CD4-positive, CD25-positive, alpha-beta regulatory T cell (primary cell): ENCODE data around the gene GRIK3. TPM values are rescaled to one million over a fixed set of nuclear protein-coding genes. Genes with fewer than 3 reads are reported as not detected.

Source experiments
- ATAC-seq, 2 donors: fragments of 150-1000 bp; cut with Tn5 transposase; one replicate each; pipeline ENCODE4 v1.10.0; 2021; ENCODE audit warnings: low read depth in 2 of 2, moderate number of reproducible peaks in 2 of 2, moderate library complexity in 1 of 2
- DNase-seq, 3 donors: peaks; one replicate each; pipeline versions ENCODE4 v3.0.0 to v3.0.0-alpha.2; 2012 to 2022; ENCODE audit warnings: mixed read lengths in 1 of 3
- H3K27ac ChIP-seq: one replicate; pipeline ENCODE4 v1.7.0; 2013; ENCODE audit warnings: mild to moderate bottlenecking, low read length; ENCODE audit not compliant: insufficient read depth, poor library complexity, severe bottlenecking
- H3K27me3 ChIP-seq: one replicate; pipeline ENCODE4 v1.7.0; 2013; ENCODE audit warnings: low read length; ENCODE audit not compliant: control insufficient read depth, insufficient read depth
- H3K36me3 ChIP-seq: one replicate; pipeline ENCODE4 v1.7.0; 2013; ENCODE audit warnings: mild to moderate bottlenecking, low read length, moderate library complexity; ENCODE audit not compliant: control insufficient read depth, insufficient read depth
- H3K4me1 ChIP-seq: 2 replicates; pipeline ENCODE4 v1.7.0; 2013; ENCODE audit warnings: mild to moderate bottlenecking, low read length; ENCODE audit not compliant: insufficient read depth, control insufficient read depth, poor library complexity, severe bottlenecking
- H3K4me3 ChIP-seq: one replicate; pipeline ENCODE4 v1.7.0; 2013; ENCODE audit warnings: low read depth, mild to moderate bottlenecking, low read length, moderate library complexity
- H3K9me3 ChIP-seq, 2 experiments: 1 replicate in 1 of 2; 2 replicates in 1 of 2; pipeline ENCODE4 v1.7.0; 2013; ENCODE audit warnings: low read length in 2 of 2, mild to moderate bottlenecking in 1 of 2, moderate library complexity in 1 of 2; ENCODE audit not compliant: control insufficient read depth in 2 of 2
- H3K27ac Mint-ChIP-seq, 3 donors: one replicate each; pipeline ENCODE4 v1.8.0; 2020 to 2022; ENCODE audit warnings: mild to moderate bottlenecking in 3 of 3, mixed read lengths in 3 of 3, moderate library complexity in 2 of 3
- H3K27me3 Mint-ChIP-seq: one replicate; pipeline ENCODE4 v1.8.0; 2022; ENCODE audit warnings: mild to moderate bottlenecking, mixed read lengths
- H3K36me3 Mint-ChIP-seq: one replicate; pipeline ENCODE4 v1.8.0; 2020; ENCODE audit warnings: mixed read lengths
- H3K4me1 Mint-ChIP-seq, 4 donors: one replicate each; pipeline ENCODE4 v1.8.0; 2020 to 2022; ENCODE audit warnings: mixed read lengths in 4 of 4, mild to moderate bottlenecking in 1 of 4
- H3K4me3 Mint-ChIP-seq, 4 donors: one replicate each; pipeline ENCODE4 v1.8.0; 2020 to 2022; ENCODE audit warnings: mild to moderate bottlenecking in 4 of 4, mixed read lengths in 4 of 4, moderate library complexity in 3 of 4
- H3K9me3 Mint-ChIP-seq, 7 donors: one replicate each; pipeline ENCODE4 v1.8.0; 2020 to 2022; ENCODE audit warnings: mixed read lengths in 7 of 7, mild to moderate bottlenecking in 3 of 7, moderate library complexity in 2 of 7
- polyA plus RNA-seq, 4 donors: library from polyadenylated mRNA; unstranded; fragments of 300-500 nt; fragmentation: Illumina TruSeq; gene quantifications; one replicate each; pipeline ENCODE4 v1.2.3, GENCODE V29; 2021
- total RNA-seq: library from RNA; stranded (reverse); gene quantifications from one replicate; pipeline ENCODE4 v1.2.3, GENCODE V29; 2022

The GRIK3 gene
- total and polyA plus RNA-seq, 5 donors from 2014 or later, result not detected

DNA sequence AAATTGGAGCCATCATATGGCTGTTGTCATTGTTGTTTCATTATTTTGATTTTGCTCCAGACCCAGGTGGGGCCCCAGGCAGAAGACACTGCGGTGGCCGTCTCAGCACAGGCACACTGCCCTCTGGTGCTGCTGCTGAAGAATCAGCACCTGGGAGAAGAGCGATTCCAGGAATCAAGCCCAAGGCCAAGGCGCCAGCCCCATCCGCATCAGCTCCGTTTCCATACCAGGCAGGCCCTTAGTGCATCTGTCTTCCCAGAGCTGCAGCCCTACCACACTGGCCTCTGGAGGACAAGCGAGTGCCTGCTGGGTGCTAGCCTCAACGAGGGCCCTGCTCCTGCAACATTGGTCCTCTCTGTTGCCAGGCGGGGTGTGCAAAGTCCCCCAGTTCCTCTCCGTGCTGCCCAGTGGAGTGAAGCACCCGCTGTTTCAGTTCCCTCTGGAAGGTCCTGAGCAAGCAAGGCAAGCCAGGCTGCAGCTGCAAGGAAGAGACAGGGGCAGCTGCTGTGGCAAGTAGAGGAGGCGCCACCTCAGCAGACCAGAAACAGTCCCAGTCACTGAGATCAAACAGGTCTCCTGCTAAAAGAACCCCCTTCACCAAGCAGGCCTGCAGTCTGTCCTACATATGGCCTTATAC lies 5.2 kb downstream of the GRIK3 start:
- H3K36me3 Mint-ChIP-seq, result no peaks in the 10 kb centered on the region

GRCh38 chr1:37021502-37021901 lies 12.8 kb downstream of the GRIK3 start:
- DNase-seq (no peak), ATAC-seq (no peak)
- no peak overlapping the region for H3K27ac ChIP-seq
- no peaks in the 10 kb centered on the region for H3K9me3 ChIP-seq
- Mint-ChIP-seq H3K9me3 (peaks cover 0 to 6% (median 0%) of the 10 kb centered on the region in 7 donors), H3K4me3 (no peak overlapping the region), H3K27ac (no peak overlapping the region), H3K4me1 (no peaks in the 10 kb centered on the region), H3K27me3 (no peaks in the 10 kb centered on the region), H3K36me3 (no peaks in the 10 kb centered on the region)
- H3K36me3 ChIP-seq, result no peaks in the 10 kb centered on the region
- H3K27me3 ChIP-seq, result no peaks in the 10 kb centered on the region
- H3K4me3 ChIP-seq, result no peak overlapping the region
- no peaks in the 10 kb centered on the region for H3K4me1 ChIP-seq

More for the DNA sequence above, 5.2 kb downstream of the GRIK3 start:
- no peaks in the 10 kb centered on the region for H3K4me1 ChIP-seq
- DNase-seq, result no peak
- no peak for ATAC-seq
- H3K27ac Mint-ChIP-seq, result no peak overlapping the region
- H3K27me3 Mint-ChIP-seq, result peaks cover 36% of the 10 kb centered on the region
- H3K4me1 Mint-ChIP-seq, result no peaks in the 10 kb centered on the region
- H3K9me3 ChIP-seq, result no peaks in the 10 kb centered on the region
- peaks cover 8% of the 10 kb centered on the region for H3K27me3 ChIP-seq
- no peak overlapping the region for H3K4me3 ChIP-seq
- H3K4me3 Mint-ChIP-seq, result no peak overlapping the region
- H3K9me3 Mint-ChIP-seq, result peaks cover 0 to 2% (median 0%) of the 10 kb centered on the region in 7 donors
- H3K27ac ChIP-seq, result no peak overlapping the region
- no peaks in the 10 kb centered on the region for H3K36me3 ChIP-seq

DNA sequence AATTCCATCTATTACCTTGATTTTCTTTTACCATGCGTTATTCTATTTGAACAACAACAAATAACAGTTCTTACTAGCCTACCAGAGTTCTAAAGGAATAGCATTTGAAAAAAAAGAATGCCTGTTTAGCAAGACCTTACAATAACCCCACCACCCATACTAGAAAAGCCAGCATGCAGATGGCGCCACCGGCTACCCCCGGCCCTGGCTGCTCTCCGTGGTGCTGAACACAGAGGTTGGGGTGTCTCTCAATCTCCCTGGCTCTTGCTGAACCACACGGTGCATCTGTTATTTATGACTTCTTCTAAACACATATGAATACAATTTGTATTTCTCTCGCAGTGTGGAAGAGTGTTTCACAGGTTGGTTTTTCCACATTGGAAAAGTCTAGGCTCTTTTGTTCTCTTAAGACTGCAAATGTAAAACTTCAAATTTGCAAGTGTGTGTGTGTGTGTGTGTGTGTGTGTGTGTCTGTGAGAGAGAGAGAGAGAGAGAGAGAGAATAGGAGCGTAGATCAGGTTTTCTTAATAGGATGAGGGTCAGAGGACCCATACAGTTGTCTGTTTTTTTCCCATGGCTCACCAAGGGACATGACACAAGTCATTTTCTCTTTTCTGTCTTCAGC lies 13.6 kb downstream of the GRIK3 start:
- Mint-ChIP-seq H3K4me1 (no peaks in the 10 kb centered on the region), H3K27me3 (no peaks in the 10 kb centered on the region), H3K4me3 (no peak overlapping the region), H3K36me3 (no peaks in the 10 kb centered on the region), H3K9me3 (peaks cover 0 to 6% (median 0%) of the 10 kb centered on the region in 7 donors), H3K27ac (no peak overlapping the region)
- DNase-seq (peak in 1 of 3 donors; percentile 6), ATAC-seq (no peak)
- no peak overlapping the region for H3K27ac ChIP-seq
- H3K9me3 ChIP-seq, result no peaks in the 10 kb centered on the region
- H3K27me3 ChIP-seq, result no peaks in the 10 kb centered on the region
- no peaks in the 10 kb centered on the region for H3K4me1 ChIP-seq
- H3K4me3 ChIP-seq, result no peak overlapping the region
- no peaks in the 10 kb centered on the region for H3K36me3 ChIP-seq

GRCh38 chr1:37018510-37018909 lies 15.8 kb downstream of the GRIK3 start:
- Histone ChIP-seq H3K36me3 (no peaks in the 10 kb centered on the region), H3K4me1 (no peaks in the 10 kb centered on the region), H3K27ac (no peak overlapping the region), H3K4me3 (no peak overlapping the region), H3K27me3 (no peaks in the 10 kb centered on the region), H3K9me3 (no peaks in the 10 kb centered on the region)
- Mint-ChIP-seq H3K36me3 (no peaks in the 10 kb centered on the region), H3K4me3 (no peak overlapping the region), H3K9me3 (peaks cover 0 to 6% (median 0%) of the 10 kb centered on the region in 7 donors), H3K27ac (no peak overlapping the region), H3K4me1 (no peaks in the 10 kb centered on the region), H3K27me3 (peaks cover 5% of the 10 kb centered on the region)
- no peak for ATAC-seq
- DNase-seq, result no peak

DNA sequence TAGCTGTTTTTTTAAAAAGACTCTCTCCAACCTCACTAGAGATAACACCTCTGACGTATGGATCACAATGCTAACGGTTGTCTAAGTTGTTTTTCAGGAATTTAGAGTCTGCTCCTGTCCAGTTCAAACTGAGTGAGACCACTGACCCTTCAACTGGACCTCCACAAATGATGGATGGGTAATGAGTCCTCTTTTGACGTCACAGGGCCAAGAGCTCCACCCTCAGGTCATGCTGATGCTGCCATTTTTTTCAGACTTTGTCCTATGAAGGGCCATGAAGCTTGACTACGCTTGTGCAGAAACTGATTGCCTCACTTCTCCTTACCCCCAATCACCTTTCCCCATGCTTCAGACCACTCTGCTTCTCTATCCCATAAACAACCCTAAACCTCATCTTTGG lies 16.6 kb downstream of the GRIK3 start:
- Mint-ChIP-seq H3K36me3 (no peaks in the 10 kb centered on the region), H3K4me3 (no peak overlapping the region), H3K27ac (no peak overlapping the region), H3K9me3 (peaks cover 0 to 6% (median 0%) of the 10 kb centered on the region in 7 donors), H3K27me3 (peaks cover 5% of the 10 kb centered on the region), H3K4me1 (no peaks in the 10 kb centered on the region)
- Histone ChIP-seq H3K4me1 (no peaks in the 10 kb centered on the region), H3K27me3 (no peaks in the 10 kb centered on the region), H3K9me3 (no peaks in the 10 kb centered on the region), H3K27ac (no peak overlapping the region), H3K36me3 (no peaks in the 10 kb centered on the region), H3K4me3 (no peak overlapping the region)
- DNase-seq, result no peak
- ATAC-seq, result no peak

GRCh38 chr1:37016121-37016520 lies 18.2 kb downstream of the GRIK3 start:
- H3K9me3 ChIP-seq, result no peaks in the 10 kb centered on the region
- H3K27me3 Mint-ChIP-seq, result peaks cover 5% of the 10 kb centered on the region

DNA sequence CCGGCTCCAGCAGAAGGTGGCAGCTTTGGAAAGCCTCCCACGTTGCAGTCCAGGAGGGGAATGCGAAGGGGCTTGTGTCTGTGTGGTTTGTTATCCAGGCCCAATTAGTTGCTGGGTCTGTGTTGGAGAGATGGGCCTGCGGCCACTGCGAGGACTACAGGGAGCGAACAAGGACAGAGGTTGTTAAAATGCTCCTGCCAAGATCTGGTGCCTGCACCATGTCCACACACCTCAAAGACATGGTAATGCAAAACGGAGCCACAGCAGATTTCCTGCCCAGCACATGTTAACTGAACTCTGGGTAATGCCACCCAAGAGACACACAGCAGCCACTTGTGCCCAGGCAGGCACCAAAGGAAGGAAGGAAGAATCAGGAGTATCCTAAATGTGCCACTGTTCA lies 18.6 kb downstream of the GRIK3 start:
- no peak for DNase-seq
- Mint-ChIP-seq H3K36me3 (no peaks in the 10 kb centered on the region), H3K27me3 (peaks cover 5% of the 10 kb centered on the region), H3K27ac (no peak overlapping the region), H3K4me3 (no peak overlapping the region), H3K9me3 (peaks cover 0 to 6% (median 0%) of the 10 kb centered on the region in 7 donors), H3K4me1 (no peaks in the 10 kb centered on the region)
- H3K4me3 ChIP-seq, result no peak overlapping the region
- ATAC-seq, result no peak
- no peaks in the 10 kb centered on the region for H3K36me3 ChIP-seq
- no peaks in the 10 kb centered on the region for H3K27me3 ChIP-seq
- H3K27ac ChIP-seq, result no peak overlapping the region
- no peaks in the 10 kb centered on the region for H3K4me1 ChIP-seq
- no peaks in the 10 kb centered on the region for H3K9me3 ChIP-seq

More at GRCh38 chr1:37016121-37016520, 18.2 kb downstream of the GRIK3 start:
- no peaks in the 10 kb centered on the region for H3K4me1 Mint-ChIP-seq
- H3K36me3 Mint-ChIP-seq, result no peaks in the 10 kb centered on the region
- ATAC-seq, result no peak
- H3K9me3 Mint-ChIP-seq, result peaks cover 0 to 6% (median 0%) of the 10 kb centered on the region in 7 donors
- no peaks in the 10 kb centered on the region for H3K36me3 ChIP-seq
- no peak for DNase-seq
- no peak overlapping the region for H3K4me3 ChIP-seq
- no peaks in the 10 kb centered on the region for H3K4me1 ChIP-seq
- H3K27ac ChIP-seq, result no peak overlapping the region
- H3K27me3 ChIP-seq, result no peaks in the 10 kb centered on the region
- H3K27ac Mint-ChIP-seq, result no peak overlapping the region
- H3K4me3 Mint-ChIP-seq, result no peak overlapping the region

DNA sequence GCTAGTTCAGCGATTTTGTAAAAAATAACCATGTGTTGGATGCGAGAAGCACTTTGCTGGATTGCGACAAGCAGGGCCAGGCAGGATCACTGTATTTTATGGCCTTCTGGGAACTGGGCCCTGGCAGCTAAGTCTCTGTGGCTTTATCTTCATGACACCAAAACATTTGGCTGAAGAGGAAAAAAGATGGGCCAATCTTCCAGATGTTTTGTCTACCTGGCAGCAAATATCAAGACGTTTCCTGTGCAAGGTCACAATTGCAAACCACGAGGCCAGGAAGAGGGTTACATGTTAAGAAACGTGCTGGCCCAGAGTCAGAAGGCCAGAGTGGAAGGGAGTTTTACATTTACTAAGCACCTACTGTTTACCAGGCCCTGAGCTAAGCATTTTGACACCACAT lies 22.1 kb downstream of the GRIK3 start:
- DNase-seq (no peak), ATAC-seq (no peak)
- H3K4me1 Mint-ChIP-seq, result no peaks in the 10 kb centered on the region
- peaks cover 0 to 3% (median 0%) of the 10 kb centered on the region in 7 donors for H3K9me3 Mint-ChIP-seq
- H3K27ac Mint-ChIP-seq, result no peak overlapping the region
- H3K36me3 Mint-ChIP-seq, result no peaks in the 10 kb centered on the region
- H3K4me3 Mint-ChIP-seq, result no peak overlapping the region
- H3K27ac ChIP-seq, result no peak overlapping the region
- H3K4me3 ChIP-seq, result no peak overlapping the region
- H3K27me3 ChIP-seq, result no peaks in the 10 kb centered on the region
- H3K4me1 ChIP-seq, result no peaks in the 10 kb centered on the region
- H3K27me3 Mint-ChIP-seq, result peaks cover 5% of the 10 kb centered on the region
- no peaks in the 10 kb centered on the region for H3K36me3 ChIP-seq
- no peaks in the 10 kb centered on the region for H3K9me3 ChIP-seq
